ENCODE results near the gene GAGE12J.

- TF ChIP-seq CTCF (IDR thresholded peaks at IDR 0.05; ENCODE audit: low read depth, low read length, poor library complexity, severe bottlenecking), result no peak
- TF ChIP-seq EZH2phosphoT487 (IDR thresholded peaks at IDR 0.05; ENCODE audit: borderline replicate concordance, low read length), result no peak
These were observed 12.3 kb upstream of the GAGE12J start for GRCh38 chrX:49309401-49309981.
